Mesendoderm (in vitro differentiated cells): ENCODE data around the gene RYR3.

Experiments
- DNase-seq: peaks from one replicate; pipeline ENCODE4 v3.0.0; 2013
- H2AK5ac ChIP-seq: 2 replicates; pipeline ENCODE4 v1.6.1; 2013; ENCODE audit warnings: low read length, inconsistent platforms
- H2BK120ac ChIP-seq: 2 replicates; pipeline ENCODE4 v1.6.1; 2013; ENCODE audit warnings: low read depth, mild to moderate bottlenecking, low read length, moderate library complexity, mixed read lengths
- H2BK15ac ChIP-seq: replicated peaks from 2 replicates; pipeline ENCODE4 v1.6.1; 2013; ENCODE audit warnings: low read depth, mild to moderate bottlenecking, moderate library complexity
- H2BK5ac ChIP-seq: 2 replicates; pipeline ENCODE4 v1.6.1; 2013; ENCODE audit warnings: low read length, inconsistent platforms
- H3K18ac ChIP-seq: 2 replicates; pipeline ENCODE4 v1.6.1; 2013; ENCODE audit warnings: mild to moderate bottlenecking, low read length, mixed read lengths
- H3K23ac ChIP-seq: one replicate; pipeline ENCODE4 v1.6.1; 2013; ENCODE audit warnings: low read length
- H3K27ac ChIP-seq: 2 replicates; pipeline ENCODE4 v1.5.1; 2013; ENCODE audit warnings: low read depth, mild to moderate bottlenecking, inconsistent platforms, low read length, moderate library complexity
- H3K27me3 ChIP-seq: 2 replicates; pipeline ENCODE4 v1.6.1; 2013; ENCODE audit warnings: low read length, control low read depth, mild to moderate bottlenecking, inconsistent platforms; ENCODE audit not compliant: insufficient read depth, poor library complexity
- H3K36me3 ChIP-seq: 2 replicates; pipeline ENCODE4 v1.6.1; 2013; ENCODE audit warnings: low read length, inconsistent platforms; ENCODE audit not compliant: control insufficient read depth, insufficient read depth
- H3K4ac ChIP-seq: one replicate; pipeline ENCODE4 v1.6.1; 2013; ENCODE audit warnings: low read depth, mild to moderate bottlenecking, low read length, moderate library complexity
- H3K4me1 ChIP-seq: 2 replicates; pipeline ENCODE4 v1.6.1; 2013; ENCODE audit warnings: low read depth, low read length, inconsistent platforms; ENCODE audit not compliant: control insufficient read depth
- H3K4me2 ChIP-seq: 2 replicates; pipeline ENCODE4 v1.6.1; 2013; ENCODE audit warnings: low read length
- H3K4me3 ChIP-seq: 2 replicates; pipeline ENCODE4 v1.5.1; 2013; ENCODE audit warnings: mild to moderate bottlenecking, low read length
- H3K56ac ChIP-seq: one replicate; pipeline ENCODE4 v1.6.1; 2013; ENCODE audit warnings: low read length
- H3K79me1 ChIP-seq: 2 replicates; pipeline ENCODE4 v1.6.1; 2013; ENCODE audit warnings: low read length, inconsistent platforms
- H3K79me2 ChIP-seq: 2 replicates; pipeline ENCODE4 v1.6.1; 2013; ENCODE audit warnings: mild to moderate bottlenecking, low read length; ENCODE audit not compliant: control insufficient read depth, insufficient read depth
- H3K9ac ChIP-seq: 2 replicates; pipeline ENCODE4 v1.6.1; 2013; ENCODE audit warnings: low read length, inconsistent platforms
- H4K5ac ChIP-seq: one replicate; pipeline ENCODE4 v1.6.1; 2013; ENCODE audit warnings: low read length
- H4K8ac ChIP-seq: one replicate; pipeline ENCODE4 v1.6.1; 2013; ENCODE audit warnings: low read depth, mild to moderate bottlenecking, control low read depth, low read length, moderate library complexity
- WGBS: extraction: QIAGEN DNeasy Blood & Tissue Kit; methylation state at CpG from one replicate; pipeline ENCODE4 v1.1.7; 2013; ENCODE audit warnings: low lambda C conversion rate, missing lambda C conversion rate; ENCODE audit not compliant: insufficient coverage; ENCODE audit errors: extremely low coverage; 5-methylcytosine and 5-hydroxymethylcytosine counted together

The RYR3 gene

GRCh38 chr15:33866101-33866737, 555.5 kb downstream of the RYR3 start:
- DNase-seq, result peak; percentile 37
- no peaks in the 10 kb centered on the region for H3K36me3 ChIP-seq
- no CpG with 5 or more reads among the region's 3 CpGs for WGBS

GRCh38 chr15:33871980-33872379, 561.2 kb downstream of the RYR3 start:
- DNase-seq, result no peak
- H3K56ac ChIP-seq, result no peak overlapping the region
- no peak overlapping the region for H2BK120ac ChIP-seq
- H2BK5ac ChIP-seq, result no peak overlapping the region
- no peaks in the 10 kb centered on the region for H3K36me3 ChIP-seq
- no peak overlapping the region for H3K18ac ChIP-seq
- no peak overlapping the region for H2BK15ac ChIP-seq
- no peak overlapping the region for H3K9ac ChIP-seq
- H4K5ac ChIP-seq, result no peak overlapping the region
- no peak overlapping the region for H4K8ac ChIP-seq
- H3K79me2 ChIP-seq, result no peaks in the 10 kb centered on the region
- no peak overlapping the region for H3K4me3 ChIP-seq
- no peak overlapping the region for H2AK5ac ChIP-seq
- WGBS, result no CpG with 5 or more reads among the region's 2 CpGs
- H3K27ac ChIP-seq, result no peak overlapping the region
- H3K4ac ChIP-seq, result no peak overlapping the region
- peaks cover 5% of the 10 kb centered on the region for H3K4me1 ChIP-seq
- H3K23ac ChIP-seq, result no peak overlapping the region
- H3K79me1 ChIP-seq, result no peaks in the 10 kb centered on the region
- H3K4me2 ChIP-seq, result no peak overlapping the region
- no peaks in the 10 kb centered on the region for H3K27me3 ChIP-seq

More at GRCh38 chr15:33866101-33866737, 555.5 kb downstream of the RYR3 start:
- no peak overlapping the region for H3K4ac ChIP-seq
- H3K18ac ChIP-seq, result no peak overlapping the region
- H3K4me1 ChIP-seq, result no peaks in the 10 kb centered on the region
- no peak overlapping the region for H2BK15ac ChIP-seq
- no peak overlapping the region for H3K4me2 ChIP-seq
- H3K9ac ChIP-seq, result no peak overlapping the region
- H2AK5ac ChIP-seq, result no peak overlapping the region
- no peaks in the 10 kb centered on the region for H3K27me3 ChIP-seq
- no peak overlapping the region for H3K56ac ChIP-seq
- no peak overlapping the region for H2BK5ac ChIP-seq
- no peak overlapping the region for H2BK120ac ChIP-seq
- no peak overlapping the region for H3K23ac ChIP-seq
- no peak overlapping the region for H4K5ac ChIP-seq
- no peak overlapping the region for H3K27ac ChIP-seq
- no peak overlapping the region for H3K4me3 ChIP-seq
- H3K79me1 ChIP-seq, result no peaks in the 10 kb centered on the region
- no peak overlapping the region for H4K8ac ChIP-seq
- no peaks in the 10 kb centered on the region for H3K79me2 ChIP-seq

GRCh38 chr15:33872416-33873106, 561.8 kb downstream of the RYR3 start:
- no peaks in the 10 kb centered on the region for H3K36me3 ChIP-seq
- no peak overlapping the region for H3K4ac ChIP-seq
- H4K8ac ChIP-seq, result no peak overlapping the region
- no peak overlapping the region for H4K5ac ChIP-seq
- no peak overlapping the region for H3K18ac ChIP-seq
- no peak overlapping the region for H2BK15ac ChIP-seq
- H2BK5ac ChIP-seq, result no peak overlapping the region
- H3K4me3 ChIP-seq, result no peak overlapping the region
- no CpG with 5 or more reads among the region's 13 CpGs for WGBS
- H3K79me2 ChIP-seq, result no peaks in the 10 kb centered on the region
- no peak overlapping the region for H3K4me2 ChIP-seq
- no peak for DNase-seq
- no peaks in the 10 kb centered on the region for H3K27me3 ChIP-seq
- H3K56ac ChIP-seq, result no peak overlapping the region
- H3K27ac ChIP-seq, result no peak overlapping the region
- H3K4me1 ChIP-seq, result peaks cover 5% of the 10 kb centered on the region
- no peak overlapping the region for H2BK120ac ChIP-seq
- no peak overlapping the region for H3K9ac ChIP-seq
- H3K23ac ChIP-seq, result no peak overlapping the region
- no peak overlapping the region for H2AK5ac ChIP-seq
- no peaks in the 10 kb centered on the region for H3K79me1 ChIP-seq

- Histone ChIP-seq H3K27ac (no peak overlapping the region), H4K8ac (no peak overlapping the region), H3K9ac (no peak overlapping the region), H3K18ac (no peak overlapping the region), H3K27me3 (no peaks in the 10 kb centered on the region), H3K79me1 (no peaks in the 10 kb centered on the region), H2BK15ac (no peak overlapping the region), H3K4ac (no peak overlapping the region), H3K4me1 (peaks cover 5% of the 10 kb centered on the region), H3K36me3 (no peaks in the 10 kb centered on the region), H3K79me2 (no peaks in the 10 kb centered on the region), H2BK5ac (no peak overlapping the region), H3K56ac (no peak overlapping the region), H3K23ac (no peak overlapping the region), H2BK120ac (no peak overlapping the region), H3K4me3 (no peak overlapping the region), H2AK5ac (no peak overlapping the region), H3K4me2 (no peak overlapping the region), H4K5ac (no peak overlapping the region)
- WGBS, result no CpG with 5 or more reads among the region's 2 CpGs
- DNase-seq, result no peak
These were observed 563.4 kb downstream of the RYR3 start for GRCh38 chr15:33874156-33874555.

GRCh38 chr15:33882921-33883320, 572.2 kb downstream of the RYR3 start:
- WGBS, result no CpG with 5 or more reads among the region's 2 CpGs
- H3K79me1 ChIP-seq, result no peaks in the 10 kb centered on the region
- no peak overlapping the region for H3K4me3 ChIP-seq
- no peak overlapping the region for H2BK15ac ChIP-seq
- no peak overlapping the region for H2BK120ac ChIP-seq
- no peak overlapping the region for H4K5ac ChIP-seq
- H3K36me3 ChIP-seq, result no peaks in the 10 kb centered on the region
- H3K9ac ChIP-seq, result no peak overlapping the region
- H2AK5ac ChIP-seq, result no peak overlapping the region
- H3K56ac ChIP-seq, result no peak overlapping the region
- H3K27ac ChIP-seq, result no peak overlapping the region
- H3K18ac ChIP-seq, result no peak overlapping the region
- H3K4ac ChIP-seq, result no peak overlapping the region
- H3K27me3 ChIP-seq, result no peaks in the 10 kb centered on the region
- H2BK5ac ChIP-seq, result no peak overlapping the region
- H3K79me2 ChIP-seq, result no peaks in the 10 kb centered on the region
- H4K8ac ChIP-seq, result no peak overlapping the region
- H3K23ac ChIP-seq, result no peak overlapping the region
- H3K4me1 ChIP-seq, result no peaks in the 10 kb centered on the region
- H3K4me2 ChIP-seq, result no peak overlapping the region
- DNase-seq, result no peak
